ENCODE data around the gene RAPGEF2. TPM values are rescaled to one million over a fixed set of nuclear protein-coding genes. Genes with fewer than 3 reads are reported as not detected.

The RAPGEF2 gene
- total and polyA plus RNA-seq, 11 donors, result 10.6 to 75.9 (median 51.2) TPM

DNA sequence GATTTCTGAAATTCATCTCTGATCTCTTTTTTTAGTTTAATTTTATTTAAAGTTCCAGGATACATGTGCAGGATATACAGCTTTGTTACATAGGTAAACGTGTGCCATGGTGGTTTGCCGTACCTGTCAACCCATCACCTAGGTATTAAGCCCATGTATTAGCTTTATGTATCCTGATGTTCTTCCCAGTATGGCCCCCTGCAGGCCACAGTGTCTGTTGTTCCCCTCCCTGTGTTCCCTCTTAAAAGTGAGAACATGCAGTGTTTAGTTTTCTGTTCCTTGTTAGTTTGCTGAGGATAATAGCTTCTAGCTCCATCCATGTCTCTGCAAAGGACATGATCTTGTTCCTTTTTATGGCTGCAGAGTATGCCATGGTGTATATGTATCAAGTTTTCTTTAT is 153.2 kb downstream of the RAPGEF2 start:
- no peak for TF ChIP-seq POLR2A (IDR thresholded peaks at IDR 0.05)
- TF ChIP-seq, protein P1, sequence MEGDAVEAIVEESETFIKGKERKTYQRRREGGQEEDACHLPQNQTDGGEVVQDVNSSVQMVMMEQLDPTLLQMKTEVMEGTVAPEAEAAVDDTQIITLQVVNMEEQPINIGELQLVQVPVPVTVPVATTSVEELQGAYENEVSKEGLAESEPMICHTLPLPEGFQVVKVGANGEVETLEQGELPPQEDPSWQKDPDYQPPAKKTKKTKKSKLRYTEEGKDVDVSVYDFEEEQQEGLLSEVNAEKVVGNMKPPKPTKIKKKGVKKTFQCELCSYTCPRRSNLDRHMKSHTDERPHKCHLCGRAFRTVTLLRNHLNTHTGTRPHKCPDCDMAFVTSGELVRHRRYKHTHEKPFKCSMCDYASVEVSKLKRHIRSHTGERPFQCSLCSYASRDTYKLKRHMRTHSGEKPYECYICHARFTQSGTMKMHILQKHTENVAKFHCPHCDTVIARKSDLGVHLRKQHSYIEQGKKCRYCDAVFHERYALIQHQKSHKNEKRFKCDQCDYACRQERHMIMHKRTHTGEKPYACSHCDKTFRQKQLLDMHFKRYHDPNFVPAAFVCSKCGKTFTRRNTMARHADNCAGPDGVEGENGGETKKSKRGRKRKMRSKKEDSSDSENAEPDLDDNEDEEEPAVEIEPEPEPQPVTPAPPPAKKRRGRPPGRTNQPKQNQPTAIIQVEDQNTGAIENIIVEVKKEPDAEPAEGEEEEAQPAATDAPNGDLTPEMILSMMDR (IDR thresholded peaks at IDR 0.05), result no peak
- H3K27me3 ChIP-seq, result no peaks in the 10 kb centered on the region
- no peak overlapping the region for H3K27ac ChIP-seq
- H3K9me3 ChIP-seq, result no peaks in the 10 kb centered on the region
- no peak for DNase-seq
- ATAC-seq, result no peak
- WGBS, 4 donors, result 91 to 96% (median 95%) methylated on average over 2 of the region's 2 CpGs
- peaks cover 0 to 46% (median 22%) of the 10 kb centered on the region in 12 donors for H3K4me1 ChIP-seq
- H3K4me3 ChIP-seq, result no peak overlapping the region
- intact Hi-C loops (cut with DNase I), result loop anchor here in 1 of 10 donors (2.0 kb wide), 1 partner anchor 35 kb away; no protein-coding TSS in a partner anchor
- H3K36me3 ChIP-seq, result peaks cover 0 to 30% (median 0%) of the 10 kb centered on the region in 9 donors

DNA sequence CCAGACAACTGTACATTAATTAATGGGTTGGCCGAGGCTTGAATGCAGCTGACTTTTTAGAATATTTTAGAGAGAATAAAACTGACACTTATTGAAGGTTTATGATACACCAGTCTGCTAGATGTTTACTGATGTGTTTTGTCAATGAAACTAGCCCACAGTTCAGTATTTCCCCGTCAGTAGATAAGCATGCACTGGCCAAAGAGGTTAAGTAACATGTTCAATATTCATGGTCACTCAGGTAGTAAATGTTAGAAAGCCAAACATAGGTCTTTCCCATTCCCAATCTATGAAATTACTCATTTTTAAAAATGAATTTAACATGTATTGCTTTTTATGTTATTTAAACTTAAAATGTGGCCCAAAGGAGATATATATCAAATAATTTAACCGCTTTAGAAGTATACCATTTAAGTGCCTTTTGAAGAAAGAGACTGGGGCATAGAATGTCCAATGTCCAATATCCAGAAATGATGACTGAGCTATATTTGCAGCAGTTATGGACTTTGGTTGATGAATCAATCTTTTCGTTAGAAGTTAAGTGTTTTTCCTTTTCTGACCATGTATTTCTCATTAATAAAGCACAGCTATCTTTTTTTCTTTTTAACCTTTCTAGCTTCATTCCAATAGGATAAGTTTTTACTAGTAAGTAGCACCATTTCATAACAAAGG is 156.1 kb downstream of the RAPGEF2 start:
- TF ChIP-seq, protein P1 (IDR thresholded peaks at IDR 0.05), result no peak
- TF ChIP-seq POLR2A (IDR thresholded peaks at IDR 0.05), result no peak
- intact Hi-C loops (cut with DNase I), result no loop called here
- H3K4me3 ChIP-seq, result no peak overlapping the region
- no peaks in the 10 kb centered on the region for H3K9me3 ChIP-seq
- DNase-seq (no peak), ATAC-seq (no peak)
- 77 to 86% (median 82%) methylated on average over 4 of the region's 4 CpGs for WGBS, 4 donors
- H3K4me1 ChIP-seq, result peaks cover 2 to 54% (median 21%) of the 10 kb centered on the region in 12 donors
- peak overlapping the region in 5 of 12 donors; percentile 3 to 44 (median 33) for H3K27ac ChIP-seq
- H3K27me3 ChIP-seq, result no peaks in the 10 kb centered on the region
- peaks cover 0 to 13% (median 0%) of the 10 kb centered on the region in 9 donors for H3K36me3 ChIP-seq

DNA sequence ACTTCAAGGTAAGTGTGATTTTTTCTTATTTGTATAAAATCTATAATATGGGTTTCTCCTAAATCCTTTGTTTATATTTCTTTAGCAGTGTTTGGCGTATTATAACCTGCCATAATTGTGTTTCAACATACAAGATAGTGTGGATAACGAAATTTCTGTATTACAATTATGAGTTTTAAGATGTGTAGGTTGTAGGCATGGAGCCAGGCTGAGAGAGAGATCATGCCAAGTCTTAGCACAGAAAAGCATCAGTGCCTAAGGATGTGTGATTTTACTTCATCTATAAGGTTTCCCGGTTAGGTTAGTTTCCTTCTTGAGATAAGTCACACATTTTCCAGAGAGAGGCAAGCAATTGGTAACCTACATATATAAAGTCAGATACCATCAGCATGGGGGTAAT is 161.2 kb downstream of the RAPGEF2 start:
- Histone ChIP-seq H3K36me3 (peaks cover 0 to 4% (median 0%) of the 10 kb centered on the region in 9 donors), H3K4me3 (no peak overlapping the region), H3K27ac (no peak overlapping the region), H3K9me3 (no peaks in the 10 kb centered on the region), H3K4me1 (peaks cover 2 to 80% (median 44%) of the 10 kb centered on the region in 12 donors), H3K27me3 (no peaks in the 10 kb centered on the region)
- ATAC-seq (no peak), DNase-seq (no peak)
- intact Hi-C loops (cut with DNase I), result no loop called here
- WGBS, 4 donors, result 90 to 95% (median 92%) methylated on average over 3 of the region's 3 CpGs
- TF ChIP-seq POLR2A (IDR thresholded peaks at IDR 0.05), result no peak
- TF ChIP-seq, protein P1 (IDR thresholded peaks at IDR 0.05), result no peak

DNA sequence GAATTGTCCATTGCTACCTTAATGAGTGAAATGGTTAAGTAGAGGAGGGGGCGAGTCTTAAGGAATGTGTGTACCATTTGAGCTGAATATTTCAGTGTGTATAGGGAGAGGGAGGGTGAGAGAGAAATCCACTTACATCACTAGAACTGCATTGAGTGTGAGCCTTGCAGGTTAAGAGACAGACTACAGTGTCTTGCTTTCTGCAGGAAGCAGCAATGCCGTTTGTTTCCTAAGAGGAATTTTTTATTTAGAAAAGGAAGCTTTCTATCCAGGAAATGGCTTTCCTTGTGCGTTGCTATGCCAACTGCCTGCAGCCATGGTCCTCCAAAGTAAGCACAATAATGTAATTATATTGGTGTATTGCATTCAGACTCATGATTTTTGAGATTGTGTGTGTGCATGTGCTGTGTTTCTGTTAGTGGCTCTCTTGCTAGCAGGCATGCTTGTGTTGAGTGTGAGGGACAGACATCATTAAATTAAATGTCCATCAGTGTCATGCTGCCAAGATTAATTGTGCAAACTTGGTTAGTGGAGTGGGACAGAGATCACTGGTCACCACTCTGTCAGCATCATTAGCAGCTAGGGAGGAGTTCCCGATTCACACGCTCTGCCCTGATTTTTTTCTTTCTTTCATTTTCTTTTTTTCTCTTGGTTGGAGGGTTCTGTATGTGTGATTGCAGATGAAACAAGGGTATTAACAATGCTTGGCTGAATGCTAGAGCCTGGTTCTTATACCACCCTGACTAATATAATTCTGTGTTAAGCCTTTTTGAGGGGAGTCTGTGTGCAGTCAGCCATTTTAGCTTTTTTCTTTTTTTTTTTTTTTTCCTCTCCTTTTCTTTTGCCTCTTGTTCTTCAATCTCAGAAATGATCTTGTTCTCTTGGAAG is 164.3 kb downstream of the RAPGEF2 start:
- peak overlapping the region in 11 of 12 donors; percentile 25 to 65 (median 55) for H3K27ac ChIP-seq
- peak overlapping the region in 11 of 12 donors; percentile 4 to 46 (median 34) for H3K4me3 ChIP-seq
- TF ChIP-seq, protein P1 (IDR thresholded peaks at IDR 0.05), result no peak
- TF ChIP-seq POLR2A (IDR thresholded peaks at IDR 0.05), result no peak
- H3K36me3 ChIP-seq, result no peaks in the 10 kb centered on the region
- H3K4me1 ChIP-seq, result peaks cover 4 to 95% (median 60%) of the 10 kb centered on the region in 12 donors
- no peaks in the 10 kb centered on the region for H3K27me3 ChIP-seq
- WGBS, 4 donors, result 10 to 27% (median 16%) methylated on average over 5 of the region's 5 CpGs
- DNase-seq, result no peak
- ATAC-seq, result peak; percentile 29 to 70 (median 48)
- intact Hi-C loops (cut with DNase I), result loop anchor here in 1 of 10 donors (5.0 kb wide), 1 partner anchor 45 kb away; no protein-coding TSS in a partner anchor
- H3K9me3 ChIP-seq, result no peaks in the 10 kb centered on the region
